Measurements from ENCODE around the gene STAC.
"Not testable (repeated sequence)": the region's sequence is repeated elsewhere in the genome, so short reads cannot be mapped to it uniquely, and the experiment has no call there.

Gene STAC

GRCh38 chr3:36480911-36481648 is 100.8 kb downstream of the STAC start:
- DNase-seq (ENCODE audit: low spot score): peak; percentile 44

GRCh38 chr3:36482256-36482655 is 102.0 kb downstream of the STAC start:
- DNase-seq (ENCODE audit: low spot score): no peak

- DNase-seq (ENCODE audit: low spot score): no peak
These were observed 102.6 kb downstream of the STAC start for GRCh38 chr3:36482880-36483279.

- DNase-seq (ENCODE audit: low spot score): no peak
These were observed 103.4 kb downstream of the STAC start for GRCh38 chr3:36483709-36484108.

- DNase-seq (ENCODE audit: low spot score): no peak
These were observed 104.1 kb downstream of the STAC start for GRCh38 chr3:36484386-36484785.

- no peak for DNase-seq (ENCODE audit: low spot score)
These were observed 105.9 kb downstream of the STAC start for GRCh38 chr3:36486009-36486795.

GRCh38 chr3:36487616-36488015 is 107.3 kb downstream of the STAC start:
- no peak for DNase-seq (ENCODE audit: low spot score)

GRCh38 chr3:36488077-36488789 is 107.9 kb downstream of the STAC start:
- no peak for DNase-seq (ENCODE audit: low spot score)

GRCh38 chr3:36489101-36489500 is 108.8 kb downstream of the STAC start:
- no peak for DNase-seq (ENCODE audit: low spot score)

GRCh38 chr3:36489679-36490425 is 109.5 kb downstream of the STAC start:
- DNase-seq (ENCODE audit: low spot score): no peak

GRCh38 chr3:36493051-36493450 is 112.7 kb downstream of the STAC start:
- DNase-seq (ENCODE audit: low spot score): no peak

GRCh38 chr3:36494461-36495109 is 114.3 kb downstream of the STAC start:
- peak; percentile 43 for DNase-seq (ENCODE audit: low spot score)

- DNase-seq (ENCODE audit: low spot score): peak; percentile 29
These were observed 116.7 kb downstream of the STAC start for GRCh38 chr3:36496684-36497633.

- not testable (repeated sequence) for DNase-seq (ENCODE audit: low spot score)
These were observed 119.7 kb downstream of the STAC start for GRCh38 chr3:36500053-36500452.

- DNase-seq (ENCODE audit: low spot score): no peak
These were observed 121.3 kb downstream of the STAC start for GRCh38 chr3:36501616-36502015.

- no peak for DNase-seq (ENCODE audit: low spot score)
These were observed 125.1 kb downstream of the STAC start for GRCh38 chr3:36505393-36505792.

- DNase-seq (ENCODE audit: low spot score): no peak
These were observed 131.6 kb downstream of the STAC start for GRCh38 chr3:36511791-36512486.

- DNase-seq (ENCODE audit: low spot score): no peak
These were observed 132.3 kb downstream of the STAC start for GRCh38 chr3:36512555-36512954.

- DNase-seq (ENCODE audit: low spot score): no peak
These were observed 133.9 kb downstream of the STAC start for GRCh38 chr3:36514171-36514570.

GRCh38 chr3:36519682-36520081 is 139.4 kb downstream of the STAC start:
- no peak for DNase-seq (ENCODE audit: low spot score)
